ENCODE data around the gene CRB1.

The CRB1 gene

DNA sequence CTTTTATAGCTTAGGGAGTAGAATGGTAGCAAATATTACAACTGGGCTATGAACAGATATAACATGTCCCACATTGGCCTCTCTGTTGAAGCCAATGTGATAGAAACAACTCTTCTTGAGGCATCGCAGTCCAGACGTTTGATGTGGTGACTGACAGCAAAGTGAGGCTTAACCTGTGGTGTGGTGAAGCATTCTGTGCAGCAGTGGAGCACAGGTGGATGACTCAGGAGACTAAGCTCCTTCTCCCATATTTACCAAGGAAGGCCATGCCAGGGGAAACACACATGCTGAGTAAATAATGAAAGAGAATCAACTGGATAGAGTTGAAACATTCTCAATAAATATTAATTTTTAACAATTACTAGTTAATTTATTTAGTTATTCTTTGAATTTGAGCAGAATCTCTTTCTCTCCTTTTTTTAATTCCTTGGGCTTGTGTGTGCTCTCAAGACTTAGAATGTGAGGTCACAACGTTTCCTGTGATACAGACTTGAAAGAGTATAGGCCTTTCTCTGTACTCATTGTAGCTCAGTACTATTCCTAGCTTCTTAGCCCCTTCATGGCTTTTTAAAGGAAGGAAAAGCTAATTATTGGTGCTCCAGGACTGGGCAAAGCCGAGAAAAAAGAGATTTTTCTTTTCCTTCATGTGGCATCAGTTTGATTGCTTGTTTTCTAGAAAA lies 17.6 kb downstream of the CRB1 start:
- POLR2A ChIA-PET = no interaction called here
- TF ChIP-seq CTCF (IDR thresholded peaks at IDR 0.05; ENCODE audit: control extremely low read depth, extremely low read depth, low read depth, missing control alignments) = no peak
- no peak for DNase-seq (ENCODE audit: extremely low spot score)
- CTCF ChIA-PET = interaction anchor here (1.5 to 2.2 kb wide), 2 partner anchors 10 to 15 kb away, joined by 3 to 4 read pairs; no protein-coding TSS in a partner anchor

- POLR2A ChIA-PET = no interaction called here
- TF ChIP-seq CTCF (IDR thresholded peaks at IDR 0.05; ENCODE audit: control extremely low read depth, extremely low read depth, low read depth, missing control alignments) = no peak
- DNase-seq (ENCODE audit: extremely low spot score) = no peak
- CTCF ChIA-PET = no interaction called here
These were observed 18.6 kb downstream of the CRB1 start for GRCh38 chr1:197286634-197287033.

DNA sequence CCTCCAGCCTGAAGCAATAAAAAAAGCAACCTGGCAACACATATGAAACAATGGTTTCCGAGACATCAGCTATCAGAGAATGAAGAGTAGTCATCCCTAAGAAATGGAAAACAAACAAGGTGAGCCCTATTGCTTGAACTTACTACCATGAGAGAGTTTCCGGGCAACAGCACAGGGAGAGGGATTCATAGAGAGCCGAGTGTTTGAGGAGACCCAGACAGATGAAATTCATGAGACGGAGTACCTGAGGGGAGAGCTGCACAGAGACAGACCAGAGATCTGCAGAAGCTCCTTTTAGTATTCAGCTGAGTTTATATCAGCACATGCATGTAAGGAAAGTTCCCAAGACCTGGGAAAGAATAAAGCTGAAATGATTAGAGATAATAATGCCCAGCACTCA lies 19.8 kb downstream of the CRB1 start:
- DNase-seq (ENCODE audit: extremely low spot score) = no peak
- POLR2A ChIA-PET = no interaction called here
- no peak for TF ChIP-seq CTCF (IDR thresholded peaks at IDR 0.05; ENCODE audit: control extremely low read depth, extremely low read depth, low read depth, missing control alignments)
- CTCF ChIA-PET = interaction anchor here (0.6 to 1.1 kb wide), 2 partner anchors 39 to 69 kb away, joined by 3 read pairs; no protein-coding TSS in a partner anchor

GRCh38 chr1:197302775-197303174 lies 34.7 kb downstream of the CRB1 start:
- CTCF ChIA-PET = no interaction called here
- POLR2A ChIA-PET = no interaction called here
- DNase-seq (ENCODE audit: extremely low spot score) = no peak
- no peak for TF ChIP-seq CTCF (IDR thresholded peaks at IDR 0.05; ENCODE audit: control extremely low read depth, extremely low read depth, low read depth, missing control alignments)

DNA sequence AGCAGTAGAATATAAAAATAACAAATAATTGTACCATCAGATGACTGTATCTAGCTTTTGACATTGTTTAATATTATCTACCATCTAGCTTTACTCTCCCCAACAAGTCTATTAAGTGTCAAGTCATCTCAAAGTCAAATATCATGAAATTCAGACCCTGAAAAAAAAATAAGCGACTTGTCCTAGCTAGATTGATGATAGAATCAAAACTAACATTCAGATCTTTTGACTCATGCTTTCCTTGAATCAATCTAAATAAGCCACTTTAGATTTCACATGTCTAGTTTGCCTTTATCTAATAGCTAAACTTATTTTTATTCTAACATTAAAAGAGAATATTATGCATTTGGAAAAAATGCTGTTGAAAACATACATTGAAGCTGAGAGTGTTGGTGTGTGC lies 35.4 kb downstream of the CRB1 start:
- CTCF ChIA-PET = interaction anchor here (1.7 kb wide), 1 partner anchor 13 kb away, joined by 4 read pairs; no protein-coding TSS in a partner anchor
- POLR2A ChIA-PET = no interaction called here
- DNase-seq (ENCODE audit: extremely low spot score) = no peak
- TF ChIP-seq CTCF (IDR thresholded peaks at IDR 0.05; ENCODE audit: control extremely low read depth, extremely low read depth, low read depth, missing control alignments) = no peak

DNA sequence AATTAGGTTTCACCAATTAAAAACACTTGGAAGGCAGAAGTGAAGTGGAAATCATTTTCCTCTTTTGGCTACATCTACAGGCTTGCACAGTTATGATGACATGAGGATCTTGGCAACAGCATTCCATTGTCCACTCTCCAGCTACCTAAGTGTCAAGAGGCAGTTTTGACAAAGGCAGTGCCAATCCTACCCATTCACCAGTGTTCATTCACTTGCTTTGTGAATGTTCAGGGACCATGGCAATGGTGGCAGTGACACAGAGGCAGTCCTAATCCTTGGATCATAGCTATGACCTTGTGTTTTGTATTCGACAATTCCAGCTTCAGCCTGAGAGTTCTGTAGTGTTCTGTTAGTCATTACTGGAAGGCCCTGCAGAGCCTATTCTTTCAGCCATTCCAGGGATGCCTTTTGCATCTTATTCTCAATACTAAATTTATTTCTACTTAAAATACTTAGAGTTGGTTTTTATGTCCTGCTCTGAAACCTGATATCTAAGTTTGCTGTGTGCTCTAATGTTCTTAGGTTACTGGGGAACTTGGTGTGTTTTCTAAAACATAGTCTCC lies 36.7 kb downstream of the CRB1 start:
- ChIA-PET CTCF (interaction anchor here (1.5 to 1.7 kb wide), 2 partner anchors 12 to 39 kb away, joined by 3 to 4 read pairs; no protein-coding TSS in a partner anchor), POLR2A (no interaction called here)
- DNase-seq (ENCODE audit: extremely low spot score) = no peak
- TF ChIP-seq CTCF (IDR thresholded peaks at IDR 0.05; ENCODE audit: control extremely low read depth, extremely low read depth, low read depth, missing control alignments) = no peak
